HepG2 (cell line): Measurements from ENCODE around the gene C12orf56. TPM values are rescaled to one million over a fixed set of nuclear protein-coding genes. Genes with fewer than 3 reads are reported as not detected.
"Not testable (repeated sequence)": the region's sequence is repeated elsewhere in the genome, so short reads cannot be mapped to it uniquely, and the experiment has no call there.

ENCODE experiments used
- ATAC-seq: fragments of 200-7000 bp; cut with Tn5 transposase; 3 replicates; pipeline ENCODE4 v1.9.1; 2020; ENCODE audit warnings: mild to moderate bottlenecking, moderate library complexity
- BruUV-seq: library from RNA; stranded (reverse); fragments of 400-500 nt; replicated peaks from 2 replicates; lab custom pipeline; 2021; lab: Mats Ljungman, UMichigan
- CTCF ChIA-PET: fragments of 300-600 bp; formaldehyde crosslinking; extraction: SDS; loops from one replicate; lab custom pipeline; 2021; ENCODE audit warnings: low total read pairs, inconsistent platforms, low intra/inter-chr PET ratio; lab: Yijun Ruan, JAX
- POLR2A ChIA-PET: fragments of 350-600 bp; sonication (Branson Sonifier 250); formaldehyde crosslinking; loops from one replicate; lab custom pipeline; 2020; ENCODE audit warnings: antibody characterized with exemption, inconsistent platforms; lab: Yijun Ruan, JAX
- DNase-seq: peaks from one replicate; pipeline ENCODE4 v3.0.0-alpha.2; 2015; ENCODE audit warnings: low spot score
- FAIRE-seq: peaks from 3 replicates; lab custom pipeline; 2011; peaks lifted over from hg19 to GRCh38; lab: Jason Lieb, UNC
- H2AFZ ChIP-seq: one replicate; pipeline ENCODE4 v1.6.1; 2011; ENCODE audit warnings: low read length, inconsistent platforms
- H3K27ac ChIP-seq: fragments of 300-600 bp; 3 replicates; pipeline ENCODE4 v1.8.0; 2011; ENCODE audit warnings: mixed run types, mild to moderate bottlenecking, mixed read lengths, low read length, inconsistent platforms; ENCODE audit not compliant: insufficient read depth; ENCODE audit errors: extremely low read length
- H3K27me3 ChIP-seq, 2 experiments: fragments of 200-600 bp in 1 of 2; 2 replicates in 1 of 2; 3 replicates in 1 of 2; pipeline versions ENCODE4 v1.6.0 to v1.8.0; 2011; ENCODE audit warnings: low read length in 2 of 2, mild to moderate bottlenecking in 2 of 2, moderate library complexity in 2 of 2, inconsistent platforms in 1 of 2; ENCODE audit not compliant: insufficient read depth in 2 of 2, control insufficient read depth in 1 of 2
- H3K36me3 ChIP-seq, 2 experiments: fragments of 200-600 bp in 1 of 2; replicated peaks in 1 of 2; 2 replicates in 1 of 2; 3 replicates in 1 of 2; pipeline versions ENCODE4 v1.5.1 to v1.8.0; 2011; ENCODE audit warnings: low read length in 2 of 2, inconsistent platforms in 1 of 2; ENCODE audit not compliant: insufficient read depth in 2 of 2, control insufficient read depth in 1 of 2
- H3K4me1 ChIP-seq: 2 replicates; pipeline ENCODE4 v1.5.1; 2012; ENCODE audit warnings: low read length, inconsistent platforms; ENCODE audit not compliant: insufficient read depth
- H3K4me2 ChIP-seq: 2 replicates; pipeline ENCODE4 v1.6.0; 2011; ENCODE audit warnings: low read depth, low read length, inconsistent platforms
- H3K4me3 ChIP-seq, 3 experiments: fragments of 200-600 bp in 1 of 3; sonication (generic), shearing (Covaris generic) in 1 of 3; replicated peaks in 1 of 3; 2 replicates each; pipeline ENCODE4 v1.5.1; 2011 to 2016; ENCODE audit warnings: low read length in 3 of 3, inconsistent platforms in 2 of 3, low read depth in 2 of 3, mild to moderate bottlenecking in 2 of 3, control low read depth in 1 of 3, mixed read lengths in 1 of 3; ENCODE audit not compliant: insufficient read depth in 1 of 3
- H3K79me2 ChIP-seq: one replicate; pipeline ENCODE4 v1.6.1; 2011; ENCODE audit warnings: low read length, inconsistent platforms; ENCODE audit not compliant: insufficient read depth
- H3K9ac ChIP-seq: 2 replicates; pipeline ENCODE4 v1.6.0; 2011; ENCODE audit warnings: mild to moderate bottlenecking, low read depth, low read length, inconsistent platforms; ENCODE audit not compliant: insufficient read depth
- H3K9me3 ChIP-seq: 2 replicates; pipeline ENCODE4 v1.5.1; 2012; ENCODE audit warnings: mild to moderate bottlenecking, low read length
- H4K20me1 ChIP-seq: 2 replicates; pipeline ENCODE4 v1.6.0; 2011; ENCODE audit warnings: inconsistent platforms, mild to moderate bottlenecking, low read length, moderate library complexity; ENCODE audit not compliant: insufficient read depth
- KDM6A ChIP-seq: IDR thresholded peaks from 2 replicates; pipeline ENCODE4 v1.6.1; 2016; ENCODE audit warnings: low read depth
- PREB ChIP-seq: sonication (generic); formaldehyde crosslinking; IDR thresholded peaks from 2 replicates; pipeline ENCODE4 v1.4.0; 2020; ENCODE audit warnings: missing genetic modification reagents
- SMC3 ChIP-seq: IDR thresholded peaks from 2 replicates; pipeline ENCODE4 v1.6.1; 2011; ENCODE audit warnings: low read length, improper control_type of control experiment
- SOX13 ChIP-seq, 3 experiments: fragments of 450-650 bp in 1 of 3; sonication (generic) in 1 of 3; formaldehyde crosslinking in 1 of 3; IDR thresholded peaks in 2 of 3; conservative IDR thresholded peaks in 1 of 3; 2 replicates each; pipeline versions ENCODE4 v1.5.0 to v1.6.1; 2016 to 2020; ENCODE audit warnings: antibody characterized with exemption in 1 of 3, mild to moderate bottlenecking in 1 of 3, missing compliant biosample characterization in 1 of 3, missing genetic modification reagents in 1 of 3, moderate library complexity in 1 of 3
- ZNF546 ChIP-seq: sonication (generic); formaldehyde crosslinking; conservative IDR thresholded peaks from 2 replicates; pipeline ENCODE4 v1.8.1; 2023; ENCODE audit warnings: mild to moderate bottlenecking, missing genetic modification reagents
- ZNF556 ChIP-seq: sonication (generic); formaldehyde crosslinking; IDR thresholded peaks from 2 replicates; pipeline ENCODE4 v1.4.0; 2020; ENCODE audit warnings: mild to moderate bottlenecking, missing genetic modification reagents, borderline replicate concordance
- ZNF674 ChIP-seq: sonication (generic); formaldehyde crosslinking; IDR thresholded peaks from 2 replicates; pipeline ENCODE4 v1.5.0; 2020; ENCODE audit warnings: low read depth, mild to moderate bottlenecking, missing genetic modification reagents
- WGBS: methylation state at CpG from one replicate; pipeline ENCODE4 v1.1.6; 2017; ENCODE audit warnings: low lambda C conversion rate; 5-methylcytosine and 5-hydroxymethylcytosine counted together
- in situ Hi-C: cut with HindIII; loops from 2 replicates; pipeline ENCODE4 v1.10.0; 2017; ENCODE audit warnings: low pct_unique_long_range_greater_than_20kb; ENCODE audit not compliant: extremely low pct_ligation_motif_present
- intact Hi-C: fragments of 100-400 bp; cut with micrococcal nuclease; formaldehyde crosslinking; loops from one replicate; pipeline ENCODE4 v1.10.0; 2022; ENCODE audit not compliant: unreplicated experiment
- polyA plus RNA-seq, 8 experiments: library from polyadenylated mRNA; depleted of rRNA in 3 of 8; stranded (reverse) in 7 of 8; unstranded in 1 of 8; fragments of >200 nt; fragmentation: Illumina TruSeq in 4 of 8; extraction: Trizol in 4 of 8; gene quantifications; 2 replicates each; pipeline versions ENCODE4 v1.2.1 to v1.2.3, GENCODE V29; 2011 to 2016; ENCODE audit warnings: low read depth in 4 of 8, missing spikeins in 1 of 8, mixed read lengths in 1 of 8; ENCODE audit not compliant: insufficient read depth in 1 of 8
- total RNA-seq, 5 experiments: library from RNA; depleted of rRNA; stranded (reverse); fragments of >200 nt; fragmentation: Illumina TruSeq; extraction: Trizol; gene quantifications; 2 replicates each; pipeline ENCODE4 v1.2.3, GENCODE V29; 2016; ENCODE audit warnings: low read depth in 1 of 5

The C12orf56 gene
- total and polyA plus RNA-seq, 2 of the 13 experiments (the other 11 are each of a cell fraction or from before 2014, with no cell fraction given), result 0.07 TPM; not detected in 1

- BruUV-seq, result no TSS peak
- Histone ChIP-seq H3K9me3 (no peaks in the 10 kb centered on the region), H4K20me1 (no peaks in the 10 kb centered on the region), H3K4me1 (peaks cover 20% of the 10 kb centered on the region), H3K27me3 (no peaks in the 10 kb centered on the region), H3K36me3 (no peaks in the 10 kb centered on the region; a peak in 1 of 5 replicates), H3K4me2 (no peak overlapping the region), H3K27ac (no peak overlapping the region), H2AFZ (no peak overlapping the region), H3K4me3 (no peak overlapping the region), H3K9ac (no peak overlapping the region), H3K79me2 (peaks cover 6% of the 10 kb centered on the region)
- in situ Hi-C loops (no loop called here), intact Hi-C loops (no loop called here)
- ATAC-seq, result no peak
- 85% methylated on average over 5 of the region's 5 CpGs for WGBS
- DNase-seq, result no peak
- FAIRE-seq, result no peak
- CTCF ChIA-PET, result no interaction called here
- POLR2A ChIA-PET, result no interaction called here
- TF ChIP-seq ZNF546 (CRISPR knock-in tag) (no peak), SMC3 (no peak), ZNF674 (CRISPR knock-in tag) (no peak), PREB (CRISPR knock-in tag) (no peak), ZNF556 (CRISPR knock-in tag) (no peak), SOX13 (IDR thresholded peaks at IDR 0.05) (no peak), SOX13 (CRISPR knock-in tag; conservative IDR thresholded peaks at IDR 0.05 in 1 of 2, IDR thresholded peaks at IDR 0.05 in 1 of 2) (no peak), KDM6A (CRISPR knock-in tag) (no peak)
These were observed 172.0 kb downstream of the C12orf56 start for GRCh38 chr12:64218597-64218996.

- H3K27me3 ChIP-seq, intact Hi-C loops, H3K4me2 ChIP-seq, DNase-seq, ATAC-seq, H3K9me3 ChIP-seq, H4K20me1 ChIP-seq, CTCF ChIA-PET, H3K4me3 ChIP-seq, H3K79me2 ChIP-seq, H3K9ac ChIP-seq, H3K27ac ChIP-seq, H3K36me3 ChIP-seq, BruUV-seq, POLR2A ChIA-PET, H2AFZ ChIP-seq, in situ Hi-C loops, FAIRE-seq: not testable (repeated sequence)
- 97% methylated on average over 7 of the region's 7 CpGs for WGBS
- peaks cover 16% of the 10 kb centered on the region for H3K4me1 ChIP-seq
These were observed 172.9 kb downstream of the C12orf56 start for GRCh38 chr12:64217643-64218042.
